NT2/D1 (cell line): Measurements from ENCODE around the gene RANGAP1.

Experiments used
- SUZ12 ChIP-seq: IDR thresholded peaks from 2 replicates; pipeline ENCODE4 v1.6.1; 2011; ENCODE audit not compliant: insufficient read length, insufficient read depth; ENCODE audit errors: extremely low read depth
- YY1 ChIP-seq: IDR thresholded peaks from 2 replicates; pipeline ENCODE4 v1.6.1; 2011; ENCODE audit not compliant: insufficient read length, insufficient read depth
- ZNF274 ChIP-seq: IDR thresholded peaks from 2 replicates; pipeline ENCODE4 v1.6.1; 2011; ENCODE audit warnings: mild to moderate bottlenecking, low read depth, low read length

DNA sequence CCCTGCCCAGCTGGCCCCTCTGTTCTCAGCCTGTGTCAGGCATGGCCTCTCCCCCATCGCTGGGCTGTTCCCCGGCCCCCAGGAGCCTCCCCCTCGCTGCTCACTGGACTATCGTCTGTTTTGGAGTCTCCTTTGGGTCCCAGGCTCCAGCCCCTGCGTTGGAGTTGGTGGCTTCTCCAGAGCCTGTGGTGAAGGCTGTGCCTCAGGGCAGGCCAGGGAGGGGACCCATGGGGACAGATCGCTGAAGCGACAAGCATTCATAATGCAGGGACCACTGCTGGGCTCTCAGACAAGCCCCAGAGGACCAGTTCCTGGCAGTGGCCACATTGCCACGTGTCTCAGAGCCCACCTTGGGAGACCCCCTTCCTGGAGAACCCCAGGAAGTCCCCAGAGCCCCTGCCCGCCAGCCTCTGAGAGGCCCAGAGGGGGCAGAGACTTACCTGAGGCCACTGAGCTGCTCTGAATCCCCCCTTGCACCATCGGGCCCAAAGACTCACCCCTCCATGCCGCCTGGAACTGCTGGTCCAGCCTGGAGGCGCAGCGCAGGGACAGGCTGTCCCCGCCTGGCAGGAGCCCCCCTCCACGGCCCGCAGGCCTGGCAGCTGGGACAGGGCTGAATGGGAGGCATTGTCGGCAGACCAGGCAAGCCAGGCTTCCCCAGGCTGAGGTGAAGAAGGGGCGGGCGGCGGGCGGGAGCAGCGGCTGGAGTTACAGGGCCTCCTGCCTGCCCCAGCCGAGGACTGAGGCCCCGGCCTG is 45.4 kb downstream of the RANGAP1 start, which contains the start of gene CHADL:
- TF ChIP-seq SUZ12 = no peak
- no peak for TF ChIP-seq YY1
- no peak for TF ChIP-seq ZNF274
